HG03135 (cell line): ENCODE measurements around the gene CACNA1G.

Experiments used
- ATAC-seq: cut with Tn5 transposase; IDR thresholded peaks from one replicate; pipeline ENCODE4 v1.9.1; 2021; ENCODE audit warnings: mild to moderate bottlenecking, moderate library complexity; ENCODE audit not compliant: unreplicated experiment

Gene CACNA1G

DNA sequence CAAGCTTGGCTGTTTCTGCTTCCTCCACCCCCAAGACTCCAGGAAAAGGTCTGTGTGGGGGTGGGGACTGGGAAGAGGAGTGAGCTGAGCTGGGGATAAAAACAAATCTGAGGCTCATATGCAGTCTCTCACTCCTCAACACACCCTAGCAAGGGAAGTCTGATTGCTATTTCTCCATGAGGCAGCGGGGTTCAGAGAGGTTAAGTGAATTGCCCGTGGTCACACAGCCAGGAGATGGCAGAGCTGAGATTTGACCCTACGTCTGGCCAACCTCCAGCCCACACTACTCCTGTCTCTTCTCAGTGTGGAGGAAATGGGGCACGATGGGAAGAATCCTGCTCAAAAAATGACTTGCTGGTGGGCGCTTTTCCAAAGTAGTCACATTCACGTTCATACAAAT lies 69.4 kb downstream of the CACNA1G start:
- ATAC-seq, result no peak

DNA sequence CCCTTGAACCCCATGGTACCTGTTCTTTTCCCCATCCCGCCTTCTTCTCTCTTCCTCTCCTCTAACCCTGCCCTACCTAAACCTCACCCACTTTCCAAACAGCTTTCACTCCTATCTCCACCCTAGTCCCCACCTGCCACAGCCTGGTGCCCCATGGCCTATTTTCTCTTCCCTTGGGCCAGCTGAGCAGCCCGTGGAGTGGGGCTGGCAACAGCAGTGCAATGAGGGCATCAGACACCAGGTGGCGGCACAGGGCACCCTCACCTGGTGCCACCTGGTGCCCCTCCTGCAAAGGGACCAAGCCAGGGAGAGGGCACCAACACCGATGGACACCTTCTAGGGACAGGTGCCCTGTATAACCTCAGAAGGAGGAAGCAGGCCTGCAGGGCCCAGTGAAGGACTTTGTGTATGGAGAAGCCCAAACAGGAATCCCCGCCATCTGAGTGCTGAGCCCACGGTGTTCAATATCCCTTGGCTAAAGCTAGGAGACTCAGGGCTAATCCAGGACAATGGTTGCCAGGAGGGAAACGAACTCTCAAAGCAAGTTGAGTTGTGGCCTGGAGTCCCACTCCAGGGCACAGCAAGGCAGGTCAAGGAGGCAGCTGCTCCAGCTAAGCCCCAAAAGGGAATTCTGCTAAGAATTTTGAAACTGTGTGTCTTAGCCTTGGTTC lies 70.1 kb downstream of the CACNA1G start:
- no peak for ATAC-seq

DNA sequence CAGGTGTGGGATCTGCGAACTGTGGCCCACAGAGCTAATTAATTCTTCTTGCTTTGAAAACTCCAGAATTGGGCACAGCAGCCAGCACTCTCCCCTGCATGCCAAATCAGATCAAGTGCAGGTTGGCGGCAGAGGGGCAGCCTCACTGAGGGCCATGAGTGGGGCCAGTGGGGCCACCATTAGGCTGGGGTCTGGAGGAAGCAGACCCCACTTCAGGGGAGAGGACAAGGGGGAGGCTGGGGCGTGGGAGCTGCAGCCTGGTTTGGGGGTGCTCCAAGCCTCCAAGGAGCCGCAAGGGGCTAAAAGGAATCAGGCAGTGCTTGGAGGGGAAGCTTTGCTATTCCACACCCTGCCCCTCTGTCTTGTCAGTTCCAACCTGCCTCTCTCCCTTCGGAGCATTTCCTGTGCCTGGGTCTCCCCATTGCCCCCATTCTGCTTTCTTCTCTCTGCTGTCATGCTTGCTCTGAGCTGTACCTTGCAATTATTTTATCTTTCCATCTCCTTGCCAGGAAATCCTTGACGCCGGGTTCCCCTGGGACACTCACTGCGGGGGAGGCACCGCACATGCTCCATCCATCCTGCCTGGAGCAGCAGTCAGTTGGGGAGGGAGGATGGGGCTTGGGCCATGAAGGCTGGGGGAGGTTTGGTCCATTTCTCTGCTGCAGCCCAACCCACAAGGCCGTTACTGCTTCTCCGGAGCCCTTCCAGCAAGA lies 70.8 kb downstream of the CACNA1G start:
- no peak for ATAC-seq

DNA sequence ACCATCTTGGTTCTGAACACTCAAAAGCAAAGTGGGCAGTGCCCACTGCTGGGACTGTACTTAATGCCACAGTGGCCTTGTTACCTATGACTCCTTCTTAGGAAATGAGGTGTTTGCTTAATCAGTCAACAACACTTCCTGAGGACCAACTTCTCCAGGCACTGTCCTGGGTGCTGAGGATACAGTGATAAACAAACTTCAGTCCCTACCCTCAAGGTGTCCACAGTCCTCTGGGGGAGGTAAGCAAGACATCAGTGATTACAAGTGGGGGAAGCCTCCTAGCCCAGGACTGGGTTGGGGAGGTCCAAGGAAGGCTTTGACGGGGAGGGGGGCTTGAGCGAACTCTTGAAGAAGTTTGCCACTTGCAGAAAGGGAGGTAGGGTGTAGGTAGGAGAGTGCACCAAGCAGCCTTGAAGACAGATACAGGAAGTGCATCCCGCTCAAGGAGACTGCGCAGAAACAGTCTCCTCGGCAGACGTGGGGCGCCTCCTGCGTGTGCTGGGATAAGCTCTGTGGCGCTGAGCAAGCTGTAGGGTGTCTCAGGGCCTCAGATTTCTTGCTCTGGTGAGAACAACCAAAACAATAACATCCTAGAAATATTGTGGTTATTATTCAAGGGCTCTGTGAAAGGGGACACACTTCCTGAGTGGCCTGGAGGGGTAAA lies 71.5 kb downstream of the CACNA1G start:
- no peak for ATAC-seq

DNA sequence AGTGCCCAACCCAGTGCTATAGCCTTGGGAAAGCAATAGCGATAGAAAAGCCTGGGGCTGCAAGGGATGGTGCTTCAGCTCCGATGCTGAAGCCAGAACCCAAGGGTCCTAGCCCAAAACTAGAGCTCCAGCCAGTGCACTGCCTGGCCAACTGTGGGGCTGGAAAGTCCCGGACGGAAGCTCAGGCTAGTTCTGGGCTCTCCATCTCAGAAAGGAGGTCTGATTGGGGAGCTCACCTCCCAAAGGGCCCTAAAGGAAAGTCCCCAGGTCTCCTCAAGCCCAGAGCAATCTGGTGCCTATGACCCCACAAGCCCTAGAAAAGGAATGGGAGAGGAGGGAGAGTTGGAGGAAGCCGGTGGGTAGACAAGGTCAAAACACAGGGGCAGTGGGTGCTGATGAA lies 72.1 kb downstream of the CACNA1G start:
- no peak for ATAC-seq

DNA sequence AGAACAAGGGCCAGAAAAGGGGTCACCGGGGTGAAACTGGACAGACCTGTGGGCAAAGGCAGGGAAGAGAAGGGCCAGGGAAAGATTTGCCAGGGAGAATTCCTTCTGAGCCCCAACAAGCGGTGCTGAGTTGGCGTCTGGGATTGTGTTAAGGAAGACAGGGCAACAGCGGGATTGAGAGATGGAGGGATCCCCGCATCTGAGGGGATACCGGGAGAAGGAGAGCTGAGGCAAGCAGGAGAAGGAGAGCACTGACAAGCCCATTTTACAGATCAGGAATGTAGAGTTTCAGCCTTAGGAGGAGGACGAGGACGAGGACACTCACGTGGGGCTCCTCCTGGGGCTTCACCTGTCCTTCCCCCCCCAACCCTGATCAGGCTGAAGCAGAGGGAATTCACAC lies 73.2 kb downstream of the CACNA1G start:
- ATAC-seq, result no peak

DNA sequence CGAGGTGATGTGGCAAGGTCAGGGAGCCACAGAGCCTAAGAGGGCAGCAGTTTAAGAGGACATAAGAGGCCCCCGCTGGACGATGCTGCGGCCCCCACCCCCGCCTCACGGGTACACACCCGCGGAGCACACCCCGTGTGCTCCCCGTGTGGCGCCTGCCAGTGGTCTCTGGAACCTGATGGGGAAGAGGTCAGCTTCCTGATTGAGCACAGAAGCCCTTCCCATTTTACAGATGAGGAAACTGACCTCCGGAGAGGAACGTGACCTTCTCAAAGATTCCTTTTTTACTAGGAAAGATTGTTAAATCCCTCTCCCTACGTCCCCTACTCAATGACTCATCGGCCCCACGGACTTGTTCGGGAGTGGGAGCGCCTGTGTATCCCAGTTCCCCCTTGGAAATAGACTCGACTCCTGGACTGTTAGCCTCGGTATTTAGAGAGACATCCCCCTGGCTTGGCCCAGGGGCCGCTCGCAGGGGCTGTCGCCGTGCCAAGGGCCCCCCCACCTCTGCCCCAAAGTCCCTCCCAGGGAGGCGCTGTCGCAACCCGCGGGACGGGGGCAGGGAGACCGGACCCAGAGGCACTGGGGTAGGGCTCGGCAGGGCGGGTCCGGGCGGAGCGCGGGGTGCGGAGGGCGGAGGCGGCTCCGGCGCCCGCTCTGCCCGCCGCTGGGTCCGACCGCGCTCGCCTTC lies 73.9 kb downstream of the CACNA1G start, which contains the start of gene ABCC3:
Gene ABCC3 (plus strand): TSS at position 658 of the 691 bp plus-strand sequence. CDS start 56 bp downstream, outside the sequence.
- no peak for ATAC-seq

DNA sequence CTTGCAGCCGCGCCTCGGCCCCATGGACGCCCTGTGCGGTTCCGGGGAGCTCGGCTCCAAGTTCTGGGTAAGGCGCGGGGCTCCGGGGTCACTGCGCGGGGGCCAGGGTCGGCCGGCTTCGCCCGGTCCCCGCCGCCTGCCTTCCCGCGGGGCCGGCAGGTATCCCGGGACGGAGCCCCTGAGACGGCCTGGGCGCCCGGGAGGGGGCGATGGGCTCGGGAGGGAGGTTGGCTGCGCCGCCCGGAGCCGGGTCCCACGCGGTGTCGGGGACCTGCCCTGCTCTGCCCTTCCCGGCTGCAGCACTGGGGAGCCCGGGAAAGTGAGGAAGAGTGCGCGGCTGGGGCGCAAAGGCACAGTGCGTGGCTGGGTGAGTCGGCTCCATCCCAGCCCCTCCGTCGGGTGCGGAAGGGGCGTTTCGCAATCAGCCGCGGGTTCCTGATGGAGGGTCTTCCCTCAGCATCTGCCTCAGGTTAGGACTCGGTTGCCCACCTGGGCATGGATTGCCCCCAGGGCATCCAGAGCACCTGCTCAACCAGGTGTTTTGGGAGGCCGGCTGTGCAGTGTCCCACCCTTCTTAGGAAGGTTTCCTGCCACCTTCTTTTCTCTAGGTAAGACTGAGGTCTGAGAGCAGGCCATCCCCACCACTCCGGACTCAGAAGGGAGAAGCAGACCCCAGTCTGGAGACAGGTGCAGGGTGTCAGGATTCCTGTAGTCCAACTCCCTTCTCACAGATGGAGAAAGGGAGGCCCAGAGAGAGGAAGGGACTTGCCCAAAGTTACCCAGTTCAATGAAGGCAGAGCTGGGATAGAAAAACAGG lies 74.6 kb downstream of the CACNA1G start:
- no peak for ATAC-seq

DNA sequence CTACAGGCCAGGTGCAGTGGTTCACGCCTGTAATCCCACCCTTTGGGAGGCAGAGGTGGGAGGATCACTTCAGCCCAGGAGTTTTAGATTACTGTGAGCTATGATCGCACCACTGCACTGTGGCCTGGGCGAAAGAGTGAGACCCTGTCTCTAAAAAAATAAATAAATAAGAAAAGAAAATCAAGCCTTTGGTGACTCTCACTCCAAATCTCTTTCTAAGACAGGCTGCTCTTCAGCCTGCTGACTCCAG lies 75.1 kb downstream of the CACNA1G start:
- no peak for ATAC-seq

DNA sequence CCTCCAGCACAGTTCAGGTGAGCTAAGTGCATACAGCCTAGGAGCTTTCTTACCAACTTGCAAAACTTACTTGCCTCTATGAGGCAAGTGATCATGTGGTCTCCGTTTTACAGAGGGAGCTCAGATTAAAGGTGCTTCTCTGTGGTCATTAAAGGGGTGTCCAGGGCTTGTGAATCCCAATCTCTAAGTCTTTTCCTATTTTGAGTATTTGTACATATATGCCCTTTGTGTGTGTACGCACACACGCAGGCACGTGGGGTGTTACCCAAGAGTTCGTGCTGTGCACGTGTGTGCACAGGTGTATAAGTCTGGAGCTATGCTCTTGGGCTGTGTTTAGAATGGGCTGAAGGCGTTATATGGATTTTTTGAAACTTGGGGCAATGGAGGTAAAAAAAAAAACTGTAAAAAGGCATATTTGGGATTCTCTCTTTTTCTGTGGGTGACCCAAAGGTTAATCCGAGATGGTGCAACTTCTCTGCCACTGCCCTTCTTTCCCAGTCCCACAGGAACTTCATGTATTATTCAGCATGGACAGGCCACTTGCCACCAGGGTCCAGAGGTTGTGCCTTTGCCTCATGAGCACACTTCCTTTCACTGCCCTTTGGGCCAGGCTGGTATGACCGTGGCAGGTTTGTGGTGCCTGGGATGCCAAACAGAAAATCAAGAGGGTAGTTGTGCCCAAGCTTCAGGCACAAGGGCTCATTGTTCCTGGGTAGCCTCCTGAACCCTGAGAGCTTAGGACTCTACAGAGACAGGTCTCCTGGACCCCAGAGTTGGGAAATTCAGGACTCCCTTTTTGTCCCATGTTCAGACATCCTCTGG lies 75.7 kb downstream of the CACNA1G start:
- ATAC-seq, result no peak

DNA sequence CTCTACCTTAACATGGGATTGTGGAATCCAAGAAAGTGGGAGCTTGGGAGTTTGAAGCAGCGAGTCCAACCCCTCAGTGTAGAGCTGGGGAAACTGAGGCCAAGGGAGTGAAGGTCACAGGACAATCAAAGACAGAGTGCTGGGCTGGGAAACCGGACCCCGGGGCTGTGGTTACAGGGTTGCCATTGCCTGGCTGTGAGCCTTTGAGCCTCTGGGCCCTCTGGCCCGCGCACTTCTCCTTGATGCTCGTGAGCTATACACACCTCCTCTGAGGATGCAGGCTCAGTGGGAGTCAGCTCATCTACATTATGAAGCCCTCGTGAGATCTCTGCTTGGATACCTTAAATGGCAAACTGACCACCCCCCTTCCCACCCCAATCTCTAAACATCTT lies 76.3 kb downstream of the CACNA1G start:
- no peak for ATAC-seq

DNA sequence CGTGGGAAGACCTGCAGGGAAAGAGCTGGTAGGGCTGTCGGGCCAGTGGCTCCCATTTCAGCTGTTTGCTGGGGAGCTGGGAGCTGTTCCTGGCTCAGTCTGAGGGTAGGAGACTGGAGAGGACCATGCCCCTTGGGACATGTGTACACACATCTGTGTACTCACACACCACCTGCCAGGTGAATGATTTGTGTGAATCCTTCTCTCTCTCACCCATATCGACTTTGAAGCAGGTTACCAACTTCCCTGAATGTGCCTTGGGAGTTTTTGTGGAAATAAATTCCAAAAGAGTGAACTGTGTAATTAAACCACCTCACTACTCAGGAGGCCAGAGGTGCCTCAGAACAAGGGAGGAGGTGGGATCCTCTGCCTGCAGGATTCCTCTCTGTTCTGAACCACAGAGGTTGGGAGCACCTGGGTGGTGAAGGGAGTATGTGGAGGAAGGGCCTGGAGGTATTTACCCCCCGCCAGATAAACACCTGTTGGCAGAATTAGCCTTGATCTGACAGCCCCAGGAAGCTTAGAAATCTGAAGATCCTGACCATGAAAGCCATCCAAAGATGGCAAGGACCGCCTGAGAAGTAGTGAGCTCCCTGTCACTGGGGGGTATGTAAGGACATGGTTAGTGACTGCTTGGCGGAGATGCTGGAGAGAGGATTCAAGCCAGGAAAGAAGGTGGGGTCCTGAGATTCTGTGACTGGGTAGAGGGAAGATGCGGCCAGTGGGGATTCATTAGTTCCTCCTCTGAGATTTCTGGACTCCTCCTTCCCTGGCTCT lies 77.5 kb downstream of the CACNA1G start:
- no peak for ATAC-seq

DNA sequence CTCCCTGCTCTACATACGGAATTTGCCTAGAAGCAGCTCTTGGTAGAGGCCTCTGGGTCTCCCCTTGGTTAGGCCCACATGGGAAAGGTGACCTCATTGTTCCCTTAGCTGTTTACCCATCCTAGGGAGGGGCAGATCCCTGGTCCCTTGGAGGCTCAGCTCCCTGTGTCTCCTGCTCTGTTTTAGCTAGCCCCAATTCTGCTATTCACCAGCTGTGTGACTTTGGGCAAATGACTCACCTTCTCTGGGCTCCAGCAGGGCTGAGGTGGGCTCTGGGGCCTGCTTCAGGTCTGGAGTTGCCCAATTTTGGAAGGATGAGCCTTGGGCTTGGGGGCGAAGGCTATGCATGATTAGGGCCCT lies 78.1 kb downstream of the CACNA1G start:
- no peak for ATAC-seq

DNA sequence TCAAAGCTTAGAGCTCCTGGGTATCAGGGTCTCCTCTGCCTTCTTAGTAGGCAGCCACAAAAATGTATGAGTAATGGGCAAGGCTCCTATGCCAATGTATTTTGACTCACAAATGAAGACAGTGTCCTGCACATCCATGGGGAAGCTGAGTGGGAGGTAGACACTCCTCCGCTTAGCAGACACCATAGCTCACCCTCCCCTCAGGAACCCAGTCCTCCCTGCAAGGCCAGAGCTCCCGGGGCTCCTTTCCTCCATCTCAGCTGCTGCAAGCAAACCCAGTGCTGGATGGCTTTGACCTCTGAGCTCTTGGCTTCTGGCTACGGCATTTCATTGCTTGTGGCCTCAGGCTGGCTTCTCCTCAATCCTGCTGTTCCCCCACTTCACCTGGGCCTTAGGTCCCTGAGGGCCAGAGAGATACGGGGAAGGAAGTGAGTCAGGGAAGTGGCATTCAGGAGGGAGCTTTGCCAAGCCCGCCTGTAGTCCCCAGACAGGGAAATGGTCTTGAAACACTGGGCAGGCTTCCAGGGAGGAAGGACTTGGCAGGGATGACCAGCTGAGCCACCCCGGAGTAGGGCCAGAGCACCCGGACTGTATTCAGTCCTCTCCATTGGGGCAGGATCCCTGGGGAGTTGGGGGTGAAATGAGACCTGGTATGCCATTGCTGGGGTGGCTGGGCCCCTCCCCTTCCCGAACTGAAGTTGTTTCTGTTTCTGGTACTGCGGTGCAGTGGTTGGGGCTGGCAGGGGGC lies 78.6 kb downstream of the CACNA1G start:
- ATAC-seq, result no peak

DNA sequence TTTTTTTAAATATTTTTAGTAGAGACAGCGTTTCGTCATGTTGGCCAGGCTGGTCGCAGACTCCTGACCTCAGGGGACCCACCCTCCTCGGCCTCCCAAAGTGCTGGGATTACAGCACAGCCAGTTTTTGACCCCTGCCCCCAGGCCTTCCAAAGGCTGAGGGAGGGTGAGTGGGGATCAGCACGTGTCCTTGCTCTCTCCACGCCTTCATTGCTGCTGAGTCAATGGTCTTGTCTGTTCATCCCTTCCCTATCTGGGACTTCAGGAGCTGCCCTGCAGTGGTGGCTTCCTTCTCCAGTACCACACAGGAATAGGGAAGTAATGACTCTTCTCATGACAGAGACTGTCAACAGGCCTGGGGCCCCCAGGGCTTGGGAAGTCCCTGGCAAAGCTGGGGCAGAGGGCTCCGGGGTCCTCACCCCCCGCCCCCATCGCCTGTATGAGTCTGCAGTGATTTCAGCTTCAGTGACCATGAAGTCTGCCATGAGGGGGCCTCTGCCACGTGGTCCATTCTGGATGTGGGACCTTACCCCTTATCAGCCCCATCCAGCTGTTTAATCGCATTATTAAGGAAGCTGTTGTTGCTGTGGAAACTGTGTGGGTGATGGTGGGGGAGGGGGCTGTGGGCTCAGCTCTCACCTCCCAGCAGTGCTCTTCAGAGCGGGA lies 80.3 kb downstream of the CACNA1G start:
- no peak for ATAC-seq

DNA sequence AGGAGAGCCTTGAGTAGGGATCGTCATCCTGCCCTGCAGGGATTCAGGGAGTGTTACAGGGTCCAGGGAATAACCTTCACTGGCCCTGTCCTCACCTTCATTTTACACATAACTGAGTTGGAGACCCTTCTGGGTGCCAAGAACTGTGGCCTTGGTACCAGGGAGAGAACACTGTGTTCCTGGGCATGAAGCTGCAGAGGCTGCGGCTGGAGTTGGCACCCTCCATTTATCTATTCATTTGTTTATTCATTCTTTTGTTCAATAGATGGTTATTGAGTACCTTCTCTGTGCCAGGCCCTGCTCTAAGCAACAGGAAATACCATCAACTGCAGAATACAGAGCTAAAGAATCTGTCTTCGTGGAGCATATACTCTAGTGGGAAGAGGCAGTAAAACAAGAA lies 80.8 kb downstream of the CACNA1G start:
- no peak for ATAC-seq

DNA sequence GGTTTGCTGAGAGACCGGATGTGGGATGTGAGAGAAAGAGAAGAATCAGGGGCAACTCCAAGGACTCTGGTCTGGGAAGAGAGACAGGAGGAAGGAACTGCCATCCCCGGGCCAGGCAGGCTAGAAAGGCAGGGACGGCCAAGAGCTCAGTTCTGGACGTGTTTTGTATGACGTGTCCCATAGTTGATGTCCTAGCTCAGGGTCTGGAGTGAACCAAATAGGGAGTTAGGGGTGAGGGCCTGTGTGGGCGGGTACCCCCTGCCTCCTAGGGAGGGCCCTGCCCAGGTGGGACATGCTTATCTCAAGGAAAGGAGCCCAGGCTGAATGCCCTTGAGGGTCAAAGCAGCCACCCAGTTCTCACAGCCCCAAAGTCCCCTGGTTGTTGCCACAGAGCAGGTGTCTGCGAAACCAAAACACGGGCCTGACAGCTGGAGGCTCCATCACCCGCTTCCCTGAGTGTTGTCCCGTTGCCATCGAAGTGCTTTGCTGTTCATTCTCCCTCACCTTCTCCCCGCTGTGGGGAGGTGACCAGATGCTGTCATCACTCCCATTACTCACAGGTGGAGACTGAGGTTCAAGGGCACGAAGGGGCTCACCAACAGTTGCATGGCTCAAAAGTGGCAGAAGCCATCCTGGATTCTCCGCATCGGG lies 81.7 kb downstream of the CACNA1G start:
- no peak for ATAC-seq
